A673 (cell line): ENCODE results near the gene IL17F. TPM values are rescaled to one million over a fixed set of nuclear protein-coding genes. Genes with fewer than 3 reads are reported as not detected.

Experiments used
- BruUV-seq: library from RNA; stranded (reverse); fragments of 400-500 nt; replicated peaks from 2 replicates; lab custom pipeline; 2021; lab: Mats Ljungman, UMichigan
- CTCF ChIA-PET: fragments of 300-600 bp; sonication (Branson Sonifier 250); formaldehyde crosslinking; loops from one replicate; lab custom pipeline; 2022; ENCODE audit warnings: antibody characterized with exemption; lab: Charles Lee
- POLR2A ChIA-PET: fragments of 300-600 bp; sonication (Branson Sonifier 250); formaldehyde crosslinking; loops from one replicate; lab custom pipeline; 2022; ENCODE audit warnings: antibody characterized with exemption; ENCODE audit not compliant: low non-redundant PET; lab: Charles Lee
- DNase-seq: peaks from one replicate; pipeline ENCODE4 v3.0.0-alpha.2; 2015; ENCODE audit warnings: low spot score
- H3K27ac ChIP-seq: fragments of 200-600 bp; sonication (generic); 2 replicates; pipeline ENCODE4 v1.5.1; 2016; ENCODE audit warnings: mixed run types, low read depth, mild to moderate bottlenecking, mixed read lengths, antibody characterized with exemption, low read length; ENCODE audit not compliant: poor library complexity, severe bottlenecking
- H3K27me3 ChIP-seq: fragments of 200-600 bp; sonication (generic); replicated peaks from 2 replicates; pipeline ENCODE4 v1.6.1; 2017; ENCODE audit warnings: mixed run types, low read depth, mild to moderate bottlenecking, mixed read lengths, antibody characterized with exemption, low read length; ENCODE audit not compliant: insufficient read depth, poor library complexity
- H3K36me3 ChIP-seq: fragments of 200-600 bp; sonication (generic); 2 replicates; pipeline ENCODE4 v1.6.1; 2016; ENCODE audit warnings: mixed run types, mild to moderate bottlenecking, mixed read lengths, antibody characterized with exemption, low read length; ENCODE audit not compliant: insufficient read depth, poor library complexity, severe bottlenecking
- H3K4me1 ChIP-seq: fragments of 200-600 bp; sonication (generic); 2 replicates; pipeline ENCODE4 v1.6.1; 2017; ENCODE audit warnings: mixed run types, mild to moderate bottlenecking, mixed read lengths, antibody characterized with exemption, low read length; ENCODE audit not compliant: insufficient read depth, poor library complexity, severe bottlenecking
- H3K4me3 ChIP-seq: fragments of 200-600 bp; sonication (generic); 2 replicates; pipeline ENCODE4 v1.5.1; 2016; ENCODE audit warnings: low read depth, mixed run types, mild to moderate bottlenecking, mixed read lengths, low read length; ENCODE audit not compliant: poor library complexity, severe bottlenecking
- H3K9me3 ChIP-seq: fragments of 200-600 bp; sonication (generic); 2 replicates; pipeline ENCODE4 v1.6.1; 2016; ENCODE audit warnings: mixed run types, low read depth, mild to moderate bottlenecking, mixed read lengths, antibody characterized with exemption, low read length; ENCODE audit not compliant: poor library complexity, severe bottlenecking
- CTCF ChIP-seq: fragments of 300-800, 200-600 bp; sonication (generic); conservative IDR thresholded peaks from 2 replicates; pipeline ENCODE4 v1.5.1; 2017; ENCODE audit warnings: low read depth, mild to moderate bottlenecking, antibody characterized with exemption, low read length, moderate library complexity, mixed read lengths
- EZH2 ChIP-seq: fragments of 200-600 bp; sonication (generic); IDR thresholded peaks from 2 replicates; pipeline ENCODE4 v1.6.1; 2017; ENCODE audit warnings: borderline replicate concordance, low read depth, mild to moderate bottlenecking, mixed read lengths, antibody characterized with exemption, low read length; ENCODE audit not compliant: poor library complexity, severe bottlenecking
- intact Hi-C: fragments of 100-400 bp; cut with micrococcal nuclease; formaldehyde crosslinking; loops from one replicate; pipeline ENCODE4 v1.10.0; 2022; ENCODE audit not compliant: unreplicated experiment
- total RNA-seq: library from RNA; stranded (reverse); gene quantifications from 2 replicates; pipeline ENCODE4 v1.2.3, GENCODE V29; 2021

The IL17F gene
- total RNA-seq, 1 experiment from 2014 or later, result not detected

DNA sequence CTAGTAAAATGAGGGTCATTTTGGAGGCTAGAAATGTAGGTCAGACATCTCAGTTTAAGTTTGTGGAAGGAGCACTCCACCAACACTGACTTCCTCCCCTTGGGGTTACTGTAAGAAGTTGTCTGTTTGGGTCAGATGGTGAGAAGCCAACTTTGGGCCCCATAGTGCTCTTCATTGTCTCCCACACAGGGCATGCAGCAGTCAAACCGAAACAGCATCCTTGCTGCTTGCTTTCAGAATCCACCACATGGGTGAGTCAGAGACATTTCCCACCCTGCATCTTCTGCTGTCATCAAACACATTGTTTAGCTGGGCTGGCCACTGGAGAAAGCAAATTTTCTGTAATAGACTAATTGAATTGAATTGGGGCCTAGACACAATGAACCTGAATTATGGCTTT is 16.8 kb downstream of the IL17F start:
- CTCF ChIA-PET, result no interaction called here
- no peak for DNase-seq

GRCh38 chr6:52221302-52221701 is 23.0 kb downstream of the IL17F start:
- BruUV-seq, result no TSS peak
- Histone ChIP-seq H3K27me3 (no peaks in the 10 kb centered on the region), H3K4me1 (no peaks in the 10 kb centered on the region), H3K9me3 (no peaks in the 10 kb centered on the region), H3K4me3 (no peak overlapping the region), H3K27ac (no peak overlapping the region), H3K36me3 (no peaks in the 10 kb centered on the region)
- ChIA-PET POLR2A (no interaction called here), CTCF (no interaction called here)
- DNase-seq, result no peak
- TF ChIP-seq EZH2, result no peak
- no peak for TF ChIP-seq CTCF
- intact Hi-C loops, result no loop called here

More for the DNA sequence above, 16.8 kb downstream of the IL17F start:
- Histone ChIP-seq H3K4me3 (no peak overlapping the region), H3K27ac (no peak overlapping the region), H3K9me3 (no peaks in the 10 kb centered on the region), H3K27me3 (no peaks in the 10 kb centered on the region), H3K4me1 (peaks cover under 1% of the 10 kb centered on the region), H3K36me3 (no peaks in the 10 kb centered on the region)
- POLR2A ChIA-PET, result no interaction called here
- BruUV-seq, result no TSS peak
- intact Hi-C loops, result no loop called here
- no peak for TF ChIP-seq CTCF
- no peak for TF ChIP-seq EZH2

GRCh38 chr6:52217761-52218160 is 26.5 kb downstream of the IL17F start:
- Histone ChIP-seq H3K27me3 (no peaks in the 10 kb centered on the region), H3K27ac (no peak overlapping the region), H3K36me3 (no peaks in the 10 kb centered on the region), H3K9me3 (no peaks in the 10 kb centered on the region), H3K4me3 (no peak overlapping the region), H3K4me1 (no peaks in the 10 kb centered on the region)
- no TSS peak for BruUV-seq
- ChIA-PET POLR2A (no interaction called here), CTCF (no interaction called here)
- intact Hi-C loops, result no loop called here
- DNase-seq, result no peak
- TF ChIP-seq EZH2, result no peak
- TF ChIP-seq CTCF, result no peak
